NCI-H526 (cell line): Measurements from ENCODE around the gene PPP1R14C.

Experiments used
- DNase-seq, 2 experiments: peaks; one replicate each; lab custom pipeline; 2025; lab: John Stamatoyannopoulos, UW

PPP1R14C gene

DNA sequence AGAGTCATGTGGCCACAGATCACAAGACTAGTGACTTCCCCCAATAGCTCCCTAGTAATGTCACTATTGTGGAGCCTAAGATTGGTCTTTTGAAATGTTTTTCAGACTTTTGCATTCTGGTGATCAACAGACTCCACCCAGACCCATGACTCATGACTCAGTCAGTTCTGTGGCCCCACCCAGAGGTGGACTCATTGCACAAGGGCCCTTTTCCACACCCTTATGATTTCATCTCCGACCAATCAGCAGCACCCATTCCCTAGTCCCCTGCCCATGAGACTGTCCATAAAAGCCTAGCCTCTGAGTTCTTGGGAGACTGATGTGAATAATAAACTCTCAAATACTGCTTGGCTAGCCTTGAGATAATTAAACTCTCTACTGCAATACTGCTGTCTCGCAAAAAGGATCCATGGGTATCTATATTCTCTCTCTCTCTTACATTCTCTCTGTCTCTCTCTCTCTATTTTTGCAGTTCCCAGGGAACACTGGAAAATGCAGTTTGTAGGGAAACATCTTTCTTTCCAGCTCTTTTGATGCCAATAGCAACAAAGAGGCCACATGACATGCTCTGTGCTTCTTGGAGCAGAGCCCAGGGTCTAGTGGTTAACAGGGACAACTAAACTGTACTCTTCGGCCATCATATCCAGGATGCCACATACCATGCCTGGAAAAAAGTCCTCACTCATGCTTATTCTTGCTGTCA, 154.6 kb downstream of the PPP1R14C start:
- DNase-seq = no peak

DNA sequence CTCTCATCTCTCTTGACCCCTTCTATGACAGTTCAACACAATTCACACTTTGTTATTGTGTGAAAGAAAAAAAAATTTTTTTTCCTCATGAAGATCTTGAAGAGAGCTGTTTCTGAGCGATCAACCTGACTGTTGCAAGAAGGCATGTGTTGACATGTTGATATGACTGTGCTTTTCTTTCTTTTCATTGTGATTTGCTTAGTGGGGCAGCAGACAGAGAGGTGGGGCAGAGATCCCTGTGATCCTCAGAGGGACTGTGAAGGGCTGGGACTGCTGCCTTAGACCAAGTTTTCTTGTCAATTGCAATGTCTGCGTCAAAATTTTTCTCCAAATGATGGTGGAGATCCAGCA, 155.2 kb downstream of the PPP1R14C start:
- DNase-seq = no peak

DNA sequence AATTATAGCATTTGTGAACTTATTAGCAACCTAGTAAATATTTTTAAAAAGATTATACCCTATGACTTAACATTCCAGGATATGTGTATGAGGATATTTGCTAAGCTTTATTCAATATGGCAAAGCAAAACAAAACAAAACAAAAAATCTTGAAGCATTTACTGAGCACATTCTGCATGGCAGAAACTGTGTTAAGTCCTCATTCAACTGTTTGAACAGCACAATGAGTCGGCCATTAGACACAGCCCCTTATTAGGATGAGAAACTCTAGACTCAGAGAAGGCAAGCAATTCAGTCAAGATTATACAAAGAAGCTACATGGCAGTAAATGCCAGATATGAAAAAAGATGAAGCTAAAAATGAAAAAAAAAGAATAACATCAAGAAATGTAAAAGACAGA, 155.8 kb downstream of the PPP1R14C start:
- no peak for DNase-seq
